ENCODE measurements around the gene KCND2.

DNA sequence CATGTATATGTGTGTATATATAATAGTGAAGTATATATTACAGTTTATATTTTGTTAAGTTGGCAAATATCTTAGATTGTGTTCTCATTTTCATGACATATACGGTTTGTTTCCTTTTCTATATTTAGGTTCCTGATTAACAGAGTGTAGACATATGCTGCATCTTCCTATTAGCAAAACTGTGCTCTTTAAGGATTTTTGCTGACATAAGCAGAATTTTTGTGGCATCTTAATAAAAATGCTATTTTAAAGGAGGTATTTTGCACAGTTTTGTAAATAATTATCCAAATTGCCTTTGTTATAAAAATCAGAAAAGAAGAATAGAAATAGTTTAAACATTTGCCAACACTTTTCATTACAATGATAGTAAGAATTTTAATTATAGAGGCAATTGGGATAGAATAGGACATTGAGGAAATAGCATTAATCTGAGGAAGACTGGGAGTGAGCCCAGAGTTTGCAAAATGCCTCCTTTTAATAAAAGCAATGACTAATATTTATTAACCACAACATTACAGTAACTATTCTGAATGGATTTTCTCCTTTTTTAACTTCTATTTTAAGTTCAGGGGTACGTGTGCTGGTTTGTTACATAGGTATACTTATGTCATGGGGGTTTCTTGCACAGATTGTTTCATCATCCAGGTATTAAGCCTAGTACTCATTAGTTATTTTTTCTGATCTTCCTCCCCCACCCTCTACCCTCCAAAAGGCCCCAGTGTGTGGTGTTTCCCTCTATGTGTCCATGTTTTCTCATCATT, 38.2 kb downstream of the KCND2 start:
- TF ChIP-seq CTCF (conservative IDR thresholded peaks at IDR 0.05) (no peak), EZH2 (IDR thresholded peaks at IDR 0.05; ENCODE audit: low read depth) (no peak)
